ENCODE results near the gene TBC1D2B.
"Not testable (repeated sequence)": the region's sequence is repeated elsewhere in the genome, so short reads cannot be mapped to it uniquely, and the experiment has no call there.

The TBC1D2B gene

DNA sequence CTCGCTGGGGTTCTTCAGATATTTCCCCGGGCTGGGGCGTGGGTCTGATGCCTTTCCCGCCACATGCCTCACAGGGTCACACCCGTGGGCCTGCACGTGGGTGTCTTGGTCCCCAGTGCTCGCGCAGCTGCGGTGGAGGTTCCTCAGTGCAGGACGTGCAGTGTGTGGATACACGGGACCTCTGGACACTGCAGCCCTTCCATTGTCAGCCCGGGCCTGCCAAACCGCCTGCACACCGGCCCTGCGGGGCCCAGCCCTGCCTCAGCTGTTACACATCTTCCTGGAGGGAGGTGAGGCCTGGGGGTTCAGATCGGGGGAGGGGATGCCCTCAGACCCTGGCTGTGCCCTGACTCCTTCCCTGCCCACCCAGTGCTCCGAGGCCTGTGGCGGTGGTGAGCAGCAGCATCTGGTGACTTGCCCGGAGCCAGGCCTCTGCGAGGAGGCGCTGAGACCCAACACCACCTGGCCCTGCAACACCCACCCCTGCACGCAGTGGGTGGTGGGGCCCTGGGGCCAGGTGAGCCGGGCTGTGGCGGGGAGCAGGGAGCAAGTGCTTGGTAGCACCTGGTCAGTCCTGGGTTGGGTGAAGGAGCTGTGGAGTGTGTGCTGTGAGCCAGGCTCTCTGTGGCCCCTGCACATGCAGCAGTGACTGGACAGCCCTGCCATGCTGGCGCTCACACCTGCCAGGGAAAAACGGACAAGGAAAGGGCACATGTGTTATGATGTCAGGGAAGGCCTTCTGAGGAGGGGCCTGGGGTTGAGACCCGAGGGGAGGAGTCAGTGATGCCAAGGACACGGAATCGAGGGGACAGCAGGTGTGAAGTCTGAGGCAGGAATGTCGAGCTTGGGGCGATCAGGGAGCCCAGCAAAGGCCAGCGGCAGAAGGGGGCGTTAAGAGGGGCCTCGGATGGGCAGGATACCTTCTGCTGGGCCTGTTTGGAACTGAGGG lies 88.9 kb downstream of the TBC1D2B start:
- no peak for DNase-seq (ENCODE audit: low read depth in 3 of 3)

DNA sequence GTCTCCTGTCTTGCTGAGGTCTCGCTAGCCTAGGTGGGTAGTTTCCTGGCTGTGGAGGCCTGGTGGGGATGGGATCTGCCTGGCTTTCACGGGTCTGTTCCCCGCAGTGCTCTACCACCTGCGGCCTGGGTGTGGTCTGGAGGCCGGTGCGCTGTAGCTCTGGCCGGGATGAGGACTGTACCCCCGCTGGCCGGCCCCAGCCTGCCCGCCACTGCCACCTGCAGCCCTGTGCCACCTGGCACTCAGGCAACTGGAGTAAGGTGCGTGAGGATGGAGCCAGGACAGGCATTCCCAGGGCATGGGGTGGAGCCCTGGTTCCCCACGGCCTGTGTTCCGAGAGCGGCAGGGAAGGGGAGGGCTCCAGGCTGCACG lies 89.8 kb downstream of the TBC1D2B start:
- DNase-seq (ENCODE audit: low read depth in 3 of 3): not testable (repeated sequence)

DNA sequence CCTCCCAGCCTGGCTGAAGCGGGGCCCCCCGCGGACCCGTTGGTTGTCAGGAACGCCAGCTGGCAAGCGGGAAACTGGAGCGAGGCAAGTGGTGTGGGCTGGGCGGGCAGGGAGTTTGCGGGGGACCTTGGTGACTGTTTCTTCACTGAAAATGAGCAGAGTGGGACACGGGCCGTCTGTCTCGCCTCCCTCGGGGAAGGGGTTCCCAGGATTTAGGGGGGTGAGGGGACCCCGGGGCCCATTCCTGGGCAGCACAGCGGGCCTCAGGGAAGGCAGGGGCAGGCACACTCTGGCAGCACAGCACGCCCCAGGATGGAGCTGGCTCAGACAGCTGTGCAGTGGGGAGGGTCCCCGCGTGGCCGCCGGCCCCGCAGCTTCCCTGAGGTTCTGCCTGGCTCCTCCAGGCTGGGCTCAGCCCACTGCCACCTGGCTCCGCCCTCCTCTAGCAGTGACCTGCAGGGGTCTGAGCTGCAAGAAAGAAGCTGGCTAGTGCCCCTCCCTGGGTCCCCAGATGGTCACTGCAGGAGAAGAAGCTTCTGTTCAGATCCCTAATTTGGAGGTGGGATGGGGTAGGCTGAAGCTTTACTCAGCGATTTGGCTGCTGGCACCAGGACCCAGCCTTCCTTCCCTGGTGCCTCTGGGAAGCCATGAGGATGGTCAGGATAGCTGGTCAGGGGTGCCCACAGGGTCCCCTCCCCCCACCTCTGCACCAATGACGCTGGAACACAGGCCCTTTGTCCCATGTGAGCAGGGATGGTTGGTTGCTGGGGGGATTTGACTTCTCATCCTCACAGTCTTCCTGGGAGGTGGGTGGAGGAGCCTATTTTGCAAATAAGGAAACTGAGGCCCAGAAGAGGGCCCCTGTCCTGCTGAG lies 90.4 kb downstream of the TBC1D2B start:
- no peak for DNase-seq (ENCODE audit: low read depth in 3 of 3)

DNA sequence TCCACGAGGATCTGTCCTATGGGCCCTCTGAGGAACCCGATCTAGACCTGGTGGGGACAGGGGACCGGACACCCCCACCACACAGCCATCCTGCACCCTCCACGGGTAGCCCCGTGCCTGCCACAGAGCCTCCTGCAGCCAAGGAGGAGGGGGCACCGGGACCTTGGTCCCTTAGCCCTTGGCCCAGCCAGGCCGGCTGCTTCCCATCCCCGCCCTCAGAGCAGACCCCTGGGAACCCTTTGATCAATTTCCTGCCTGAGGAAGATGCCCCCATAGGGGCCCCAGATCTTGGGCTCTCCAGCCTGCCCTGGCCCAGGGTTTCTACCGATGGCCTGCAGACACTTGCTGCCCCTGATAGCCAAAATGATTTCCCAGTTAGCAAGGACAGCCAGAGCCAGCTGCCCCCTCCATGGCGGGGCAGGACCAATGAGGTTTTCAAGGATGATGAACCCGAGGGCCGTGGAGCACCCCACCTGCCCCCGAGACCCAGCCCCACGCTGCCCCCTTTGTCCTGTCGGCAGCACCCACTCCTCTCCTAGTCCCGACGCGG lies 91.5 kb downstream of the TBC1D2B start:
- DNase-seq (ENCODE audit: low read depth in 3 of 3): no peak

DNA sequence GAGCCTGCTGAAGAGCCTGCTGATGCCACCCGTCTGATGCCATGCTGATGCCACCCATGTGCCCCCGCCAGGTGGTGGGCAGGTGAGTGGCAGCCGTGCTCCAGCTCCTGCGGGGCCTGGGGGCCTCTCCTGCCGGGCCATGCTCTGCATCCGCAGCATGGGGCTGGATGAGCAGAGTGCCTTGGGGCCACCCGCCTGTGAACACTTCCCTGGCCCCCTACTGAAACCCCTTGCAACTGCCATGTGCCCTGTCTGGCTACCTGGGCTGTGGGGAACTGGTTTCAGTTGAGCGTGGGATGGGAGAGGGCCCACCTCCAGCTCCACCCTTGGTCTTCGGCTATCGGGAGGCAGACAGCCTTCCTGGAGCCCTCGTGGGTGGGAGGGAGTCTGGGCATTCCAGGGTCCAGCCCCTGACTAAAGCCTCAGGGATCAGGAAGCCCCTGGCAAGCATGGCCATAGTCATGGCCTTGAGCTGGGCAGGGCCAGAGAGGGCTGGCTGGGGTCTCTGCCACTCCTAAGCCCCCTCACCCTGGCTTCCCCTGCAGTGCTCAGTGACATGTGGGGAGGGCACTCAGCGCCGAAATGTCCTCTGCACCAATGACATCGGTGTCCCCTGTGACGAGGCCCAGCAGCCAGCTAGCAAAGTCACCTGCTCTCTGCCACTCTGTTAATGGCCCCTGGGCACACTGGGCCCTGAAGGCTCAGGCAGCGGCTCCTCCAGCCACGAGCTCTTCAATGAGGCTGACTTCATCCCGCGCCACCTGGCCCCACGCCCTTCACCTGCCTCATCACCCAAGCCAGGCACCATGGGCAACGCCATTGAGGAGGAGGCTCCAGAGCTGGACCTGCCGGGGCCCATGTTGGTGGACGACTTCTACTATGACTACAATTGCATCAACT lies 92.2 kb downstream of the TBC1D2B start:
- DNase-seq (ENCODE audit: low read depth in 3 of 3): no peak

DNA sequence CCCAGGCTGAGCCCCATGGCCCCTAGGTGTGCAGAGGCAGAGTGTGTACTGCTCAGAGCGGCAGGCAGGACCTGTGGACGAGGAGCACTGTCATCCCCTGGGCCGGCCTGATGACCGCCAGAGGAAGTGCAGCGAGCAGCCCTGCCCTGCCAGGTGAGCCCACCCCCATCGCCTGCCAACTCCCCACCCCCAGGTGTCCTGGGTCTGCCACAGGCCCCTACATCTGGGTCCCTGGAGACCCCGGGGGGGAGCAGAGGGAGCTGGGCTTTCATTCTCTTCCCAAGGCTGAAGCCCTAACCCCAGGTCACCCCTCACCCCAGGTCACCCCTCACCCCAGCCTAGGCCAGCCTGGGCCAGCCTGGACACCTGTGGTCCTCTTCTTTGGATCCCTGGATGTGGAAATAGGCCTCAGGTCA lies 93.1 kb downstream of the TBC1D2B start:
- DNase-seq (ENCODE audit: low read depth in 3 of 3): no peak

DNA sequence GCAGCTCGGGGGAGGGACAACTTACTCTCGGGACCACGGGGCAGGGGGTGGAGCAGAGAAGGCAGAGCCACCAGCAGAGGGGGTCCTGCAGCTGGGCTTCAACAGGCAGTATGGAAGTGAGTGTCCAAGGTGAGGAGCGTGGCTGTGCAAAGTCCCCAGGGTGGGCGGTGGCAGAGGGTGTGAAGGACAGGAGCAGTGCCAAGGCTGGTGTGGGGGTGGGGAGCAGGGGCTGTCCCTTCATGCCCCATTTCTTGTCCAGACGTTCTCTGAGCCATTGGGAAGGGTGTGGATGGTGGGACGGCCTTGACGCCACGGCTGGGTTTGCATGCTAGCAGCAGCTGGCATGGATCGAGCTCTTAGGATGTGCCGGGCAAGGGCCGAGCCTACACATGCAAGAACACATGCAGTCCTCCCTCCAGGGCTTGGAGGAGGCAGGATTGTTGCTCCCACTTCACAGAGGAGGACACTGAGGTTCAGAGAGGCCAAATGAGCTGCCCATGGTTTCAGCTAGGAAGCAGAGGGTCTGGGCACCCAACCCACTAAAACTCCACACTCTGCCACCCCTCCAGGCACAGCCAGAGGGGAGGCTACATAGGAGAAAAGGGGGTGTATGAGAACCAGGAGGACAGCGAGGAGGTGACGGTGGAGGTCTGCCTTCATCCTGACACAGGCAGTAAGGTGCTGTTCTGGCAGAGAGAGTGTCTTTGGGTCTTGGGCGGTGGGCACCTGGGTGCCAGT lies 93.6 kb downstream of the TBC1D2B start:
- DNase-seq (ENCODE audit: low read depth in 3 of 3): no peak

DNA sequence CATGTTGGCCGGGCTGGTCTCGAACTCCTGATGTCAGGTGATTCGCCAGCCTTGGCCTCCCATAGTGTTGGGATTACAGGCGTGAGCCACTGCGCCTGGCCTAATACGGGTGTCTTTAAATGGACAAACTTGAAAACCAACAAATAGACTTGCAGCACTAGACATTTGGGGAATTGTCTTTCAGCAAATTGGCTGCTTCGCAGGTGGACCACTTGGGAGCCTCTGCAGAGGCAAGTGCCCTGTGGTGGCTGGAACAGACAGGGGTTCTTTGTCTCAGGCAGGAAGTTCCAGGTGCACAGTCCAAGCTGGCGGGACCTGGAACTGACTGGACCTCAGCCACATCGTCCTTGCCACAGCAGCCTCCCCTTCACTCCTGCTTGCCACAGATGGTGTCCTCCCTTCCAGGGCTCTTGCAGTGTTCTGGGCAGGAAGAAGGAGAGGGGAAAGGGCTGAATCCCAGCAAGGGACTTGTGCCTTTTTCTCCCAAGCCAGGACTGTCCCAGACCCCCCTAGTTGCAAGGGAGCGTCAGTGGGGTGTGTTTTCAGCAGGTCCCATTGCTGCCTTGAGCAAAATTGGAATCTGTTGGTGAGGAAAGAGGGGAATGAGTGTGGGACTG lies 94.3 kb downstream of the TBC1D2B start:
- no peak for DNase-seq (ENCODE audit: low read depth in 3 of 3)

DNA sequence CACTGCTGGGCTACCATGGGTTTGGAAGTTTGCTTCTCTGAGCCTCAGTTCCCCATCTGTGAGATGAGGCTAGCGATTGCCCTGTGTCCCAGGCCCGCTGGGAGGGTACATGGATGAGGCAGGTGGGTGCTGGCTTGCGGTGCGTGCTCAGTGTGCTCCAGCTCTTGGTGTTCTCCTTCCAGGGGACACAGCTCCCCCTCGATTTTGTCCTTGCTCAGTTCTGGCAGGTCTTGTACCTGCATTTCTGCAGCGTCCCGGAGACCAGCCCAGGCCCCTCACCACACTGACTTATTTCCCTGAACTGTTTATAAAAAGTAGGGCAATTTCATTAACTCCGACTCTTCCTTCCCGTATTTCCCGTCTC lies 95.4 kb downstream of the TBC1D2B start:
- DNase-seq (ENCODE audit: low read depth in 3 of 3): no peak

DNA sequence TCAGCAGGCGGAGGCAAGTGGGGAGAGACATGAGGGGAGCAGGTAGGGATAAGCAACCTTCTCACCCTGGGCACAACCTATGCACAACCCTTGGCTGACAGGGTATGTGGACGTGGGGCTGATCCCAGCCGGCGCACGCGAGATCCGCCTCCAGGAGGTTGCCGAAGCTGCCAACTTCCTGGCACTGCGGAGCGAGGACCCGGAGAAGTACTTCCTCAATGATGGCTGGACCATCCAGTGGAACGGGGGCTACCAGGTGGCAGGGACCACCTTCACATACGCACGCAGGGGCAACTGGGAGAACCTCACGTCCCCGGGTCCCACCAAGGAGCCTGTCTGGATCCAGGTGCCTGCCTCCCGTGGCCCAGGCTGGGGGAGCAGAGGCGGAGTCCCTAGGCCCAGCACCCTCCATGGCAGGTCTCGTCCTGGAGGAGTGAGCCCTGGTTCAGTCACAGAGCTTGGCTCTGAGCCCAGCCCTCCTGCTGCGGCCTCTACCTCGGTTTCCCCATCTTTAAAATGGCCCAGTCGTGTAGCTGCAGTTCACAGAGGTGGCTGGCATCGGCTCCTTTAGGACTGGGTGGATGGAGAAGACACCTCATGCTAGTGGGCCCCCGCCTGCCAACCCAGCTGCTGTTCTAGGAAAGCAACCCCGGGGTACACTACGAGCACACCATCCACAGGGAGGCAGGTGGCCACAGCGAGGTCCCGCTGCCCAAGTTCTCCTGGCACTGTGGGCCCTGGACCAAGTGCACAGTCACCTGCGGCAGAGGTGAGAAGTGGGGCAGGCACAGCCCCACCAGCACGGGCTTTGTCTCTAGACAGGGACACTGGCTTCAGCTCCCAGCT lies 96.0 kb downstream of the TBC1D2B start:
- DNase-seq (ENCODE audit: low read depth in 3 of 3): no peak

DNA sequence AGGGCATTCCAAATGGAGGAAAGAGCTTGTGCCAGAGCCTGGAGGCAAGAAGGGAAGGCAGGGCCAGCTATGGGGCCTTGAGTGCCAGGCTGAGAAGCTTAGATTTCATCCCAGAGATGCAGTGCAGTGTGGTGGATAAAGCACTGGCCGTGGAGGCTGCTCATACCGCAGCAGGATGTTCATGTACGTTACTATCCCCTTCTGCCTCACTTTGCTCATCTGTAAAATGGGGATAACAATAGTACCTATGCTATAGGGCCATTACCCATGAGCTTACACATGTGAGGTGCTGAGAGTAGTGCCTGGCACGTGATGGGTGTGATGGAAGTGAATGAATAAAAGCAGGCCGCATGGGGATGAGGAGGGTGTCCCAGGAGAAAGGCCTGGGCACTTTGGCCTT lies 96.8 kb downstream of the TBC1D2B start:
- DNase-seq (ENCODE audit: low read depth in 3 of 3): not testable (repeated sequence)

DNA sequence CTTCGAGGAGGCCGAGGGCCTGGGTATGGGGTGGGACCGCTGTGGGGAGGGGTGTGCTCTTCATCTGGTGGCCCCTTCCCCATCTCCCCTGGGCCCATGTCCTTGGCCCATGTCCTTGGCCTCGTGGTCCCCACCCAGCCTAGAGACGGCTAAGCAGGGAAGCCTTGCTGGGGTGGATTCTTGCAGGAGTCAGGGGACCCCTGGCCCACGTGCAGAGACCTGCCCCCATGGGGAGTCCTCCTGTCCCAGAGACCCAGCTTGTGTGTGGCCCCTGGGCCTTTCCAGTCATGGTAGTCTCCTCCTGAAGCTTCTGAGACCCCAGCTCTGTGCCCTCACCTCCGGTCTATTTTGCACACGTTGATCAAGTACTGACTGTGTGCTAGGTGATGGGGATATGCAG lies 97.4 kb downstream of the TBC1D2B start:
- no peak for DNase-seq (ENCODE audit: low read depth in 3 of 3)

DNA sequence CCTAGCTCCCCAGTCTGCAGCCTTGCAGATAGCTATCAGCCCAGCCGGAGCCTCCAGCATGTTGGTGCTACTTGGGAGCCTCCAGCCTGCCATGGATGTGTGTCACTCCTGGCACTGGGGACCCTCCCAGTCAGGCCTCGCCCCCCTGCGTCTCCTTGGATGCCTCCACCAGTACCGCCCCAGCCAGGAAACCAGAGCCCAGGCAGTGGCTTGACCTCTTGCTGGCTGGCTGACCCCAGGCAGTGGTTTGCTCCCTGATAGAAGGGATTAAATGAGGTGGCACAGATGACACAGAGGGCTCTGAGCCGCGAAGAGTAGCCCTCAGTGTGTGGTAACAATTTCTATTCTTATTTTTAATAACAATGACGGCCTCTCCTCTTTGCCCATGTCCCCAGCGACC lies 98.4 kb downstream of the TBC1D2B start:
- not testable (repeated sequence) for DNase-seq (ENCODE audit: low read depth in 3 of 3)

DNA sequence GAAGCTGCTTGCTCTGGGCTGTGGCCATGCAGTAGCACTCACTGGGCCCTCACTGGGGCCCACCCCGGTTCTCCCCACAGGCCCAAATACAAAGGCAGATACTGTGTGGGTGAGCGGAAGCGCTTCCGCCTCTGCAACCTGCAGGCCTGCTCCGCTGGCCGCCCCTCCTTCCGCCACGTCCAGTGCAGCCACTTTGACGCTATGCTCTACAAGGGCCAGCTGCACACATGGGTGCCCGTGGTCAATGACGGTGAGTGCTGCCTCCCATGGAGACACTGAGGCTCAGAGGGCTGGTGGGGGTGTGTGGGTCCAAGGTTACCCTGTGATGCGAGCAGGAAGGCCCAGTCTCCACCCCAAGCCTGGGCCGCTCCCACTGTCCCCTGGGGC lies 98.8 kb downstream of the TBC1D2B start:
- not testable (repeated sequence) for DNase-seq (ENCODE audit: low read depth in 3 of 3)

DNA sequence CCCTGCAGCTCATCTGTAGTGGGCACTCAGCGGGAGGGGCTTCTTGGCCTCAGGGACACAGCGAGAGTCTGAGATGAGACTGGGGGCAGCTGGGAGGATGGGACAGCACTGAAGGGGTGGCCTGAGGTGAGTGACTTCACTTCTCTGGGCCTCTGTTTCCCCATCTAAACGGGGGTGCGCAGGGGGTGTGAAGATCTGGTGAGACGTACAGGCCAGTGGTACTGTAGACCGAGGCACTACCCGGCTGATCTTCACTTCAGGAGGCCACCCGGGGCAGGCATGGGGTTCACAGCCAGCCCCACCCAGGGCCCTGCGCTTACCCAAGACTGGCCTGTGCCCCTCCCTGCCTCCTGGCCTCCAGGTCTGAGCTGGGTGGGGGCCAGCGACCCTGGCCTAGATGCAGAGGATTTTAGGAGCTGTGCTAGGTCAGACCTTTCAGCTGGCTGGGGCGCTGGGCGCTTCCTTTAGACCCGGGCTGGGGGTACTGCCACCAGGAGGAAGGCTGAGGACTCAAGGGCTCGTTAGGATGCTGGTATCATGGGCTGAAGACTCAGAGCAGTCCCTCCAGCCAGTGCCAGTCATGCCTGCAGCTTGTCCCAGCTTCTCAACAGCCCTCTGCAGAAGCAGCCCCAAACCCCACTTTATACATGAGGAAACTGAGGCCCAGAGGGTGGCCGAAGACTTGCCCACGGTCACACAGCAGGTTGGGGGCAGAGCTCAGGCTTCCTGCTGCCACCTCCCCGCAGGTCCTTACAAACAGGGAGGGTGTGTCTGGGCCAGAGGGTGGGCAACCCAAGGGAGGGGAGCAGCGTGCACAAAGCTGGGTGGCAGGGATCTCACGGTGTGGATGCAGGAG lies 99.4 kb downstream of the TBC1D2B start:
- not testable (repeated sequence) for DNase-seq (ENCODE audit: low read depth in 3 of 3)

DNA sequence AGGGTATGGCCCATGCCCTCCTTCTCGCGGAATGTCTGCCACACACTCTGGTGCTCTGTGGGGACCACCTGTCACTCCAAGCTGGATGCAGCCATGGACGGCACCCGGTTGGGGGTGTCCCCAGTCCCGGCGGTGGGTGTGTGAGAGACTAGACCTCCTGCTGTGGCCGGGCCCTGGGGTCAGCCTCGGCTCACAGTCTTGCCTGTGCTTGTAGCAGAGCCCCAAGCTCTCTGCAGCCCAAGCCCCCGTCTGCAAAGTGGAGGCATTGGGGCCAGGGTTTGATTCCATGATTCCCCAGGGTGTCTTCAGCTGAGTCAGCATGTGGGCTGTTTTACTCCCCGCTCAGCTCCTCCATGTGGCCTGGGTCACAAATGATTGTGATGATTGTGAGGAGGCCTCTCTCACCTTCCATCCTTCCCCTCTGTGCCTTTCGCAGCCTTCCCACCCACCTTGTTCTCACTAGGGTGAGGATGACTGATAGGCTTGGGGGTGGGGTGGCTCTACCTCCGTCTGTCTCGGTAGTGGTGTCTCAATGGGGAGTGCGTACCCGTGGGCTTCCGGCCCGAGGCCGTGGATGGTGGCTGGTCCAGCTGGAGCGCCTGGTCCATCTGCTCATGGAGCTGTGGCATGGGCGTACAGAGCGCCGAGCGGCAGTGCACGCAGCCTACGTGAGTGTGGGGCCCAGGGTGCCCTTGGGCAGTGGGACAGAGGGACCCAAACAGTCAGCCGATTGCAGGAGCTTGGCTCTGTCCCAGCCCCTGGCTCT lies 100.6 kb downstream of the TBC1D2B start:
- not testable (repeated sequence) for DNase-seq (ENCODE audit: low read depth in 3 of 3)

DNA sequence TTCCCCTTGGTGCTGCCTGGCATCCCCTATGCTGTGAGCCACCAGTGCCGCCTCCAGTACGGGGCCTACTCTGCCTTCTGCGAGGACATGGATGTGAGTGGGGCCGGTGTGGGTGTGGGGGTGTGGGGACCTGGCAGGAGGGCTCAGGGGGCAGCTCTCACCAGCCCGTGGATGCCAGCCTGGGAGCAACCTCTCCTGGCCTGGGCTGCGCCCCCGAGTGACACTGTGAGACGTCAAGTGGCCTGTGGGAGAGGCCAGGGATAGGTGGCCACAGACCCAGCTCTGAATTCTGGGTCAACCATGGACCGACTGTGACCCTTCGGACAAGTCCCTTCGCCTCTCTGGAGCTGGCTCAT lies 101.4 kb downstream of the TBC1D2B start:
- not testable (repeated sequence) for DNase-seq (ENCODE audit: low read depth in 3 of 3)

Measured in stimulated activated CD4-positive, alpha-beta T cell treated with anti-CD3 and anti-CD28 coated beads, TNF-alpha, amount 100 ng/mL, for 48 hours (primary cell).